KMS-11 (cell line): Measurements from ENCODE around the gene RCOR2.

Source experiments
- H2AFZ ChIP-seq: fragments of 200-600 bp; sonication (generic); 2 replicates; pipeline ENCODE4 v1.6.1; 2016; ENCODE audit warnings: antibody characterized with exemption, mixed run types, low read depth
- H3K27ac ChIP-seq: fragments of 200-600 bp; sonication (generic); 2 replicates; pipeline ENCODE4 v1.6.1; 2016; ENCODE audit warnings: mild to moderate bottlenecking, mixed run types
- H3K27me3 ChIP-seq: fragments of 200-600 bp; sonication (generic); 2 replicates; pipeline ENCODE4 v1.6.1; 2017; ENCODE audit warnings: mild to moderate bottlenecking, low read depth, mixed run types, moderate library complexity; ENCODE audit not compliant: insufficient read depth
- H3K36me3 ChIP-seq: fragments of 200-600 bp; sonication (generic); 2 replicates; pipeline ENCODE4 v1.6.1; 2017; ENCODE audit warnings: mild to moderate bottlenecking, mixed run types; ENCODE audit not compliant: insufficient read depth
- H3K4me1 ChIP-seq: fragments of 200-600 bp; sonication (generic); 2 replicates; pipeline ENCODE4 v1.6.1; 2016; ENCODE audit warnings: mild to moderate bottlenecking, low read depth, mixed run types; ENCODE audit not compliant: poor library complexity, severe bottlenecking
- H3K4me2 ChIP-seq: fragments of 200-600 bp; sonication (generic); 2 replicates; pipeline ENCODE4 v1.7.0; 2016; ENCODE audit warnings: mild to moderate bottlenecking, mixed run types
- H3K4me3 ChIP-seq: fragments of 200-600 bp; sonication (generic); IDR thresholded peaks from 2 replicates; pipeline ENCODE4 v1.6.1; 2017; ENCODE audit warnings: low read depth, low read length, mixed read lengths; ENCODE audit not compliant: insufficient read depth
- H3K79me2 ChIP-seq: fragments of 200-600 bp; sonication (generic); 2 replicates; pipeline ENCODE4 v1.6.1; 2016; ENCODE audit warnings: low read depth, mixed run types; ENCODE audit not compliant: insufficient read depth
- H3K9ac ChIP-seq: fragments of 200-600 bp; sonication (generic); 2 replicates; pipeline ENCODE4 v1.6.1; 2016; ENCODE audit warnings: mild to moderate bottlenecking, mixed run types
- H4K20me1 ChIP-seq: fragments of 200-600 bp; sonication (generic); 2 replicates; pipeline ENCODE4 v1.6.1; 2016; ENCODE audit warnings: mild to moderate bottlenecking, mixed run types; ENCODE audit not compliant: insufficient read depth
- CTCF ChIP-seq: fragments of 200-600 bp; sonication (generic); conservative IDR thresholded peaks from 2 replicates; pipeline ENCODE4 v1.6.1; 2017; ENCODE audit warnings: low read depth, mild to moderate bottlenecking, antibody characterized with exemption, low read length, moderate library complexity, mixed read lengths

RCOR2 gene

DNA sequence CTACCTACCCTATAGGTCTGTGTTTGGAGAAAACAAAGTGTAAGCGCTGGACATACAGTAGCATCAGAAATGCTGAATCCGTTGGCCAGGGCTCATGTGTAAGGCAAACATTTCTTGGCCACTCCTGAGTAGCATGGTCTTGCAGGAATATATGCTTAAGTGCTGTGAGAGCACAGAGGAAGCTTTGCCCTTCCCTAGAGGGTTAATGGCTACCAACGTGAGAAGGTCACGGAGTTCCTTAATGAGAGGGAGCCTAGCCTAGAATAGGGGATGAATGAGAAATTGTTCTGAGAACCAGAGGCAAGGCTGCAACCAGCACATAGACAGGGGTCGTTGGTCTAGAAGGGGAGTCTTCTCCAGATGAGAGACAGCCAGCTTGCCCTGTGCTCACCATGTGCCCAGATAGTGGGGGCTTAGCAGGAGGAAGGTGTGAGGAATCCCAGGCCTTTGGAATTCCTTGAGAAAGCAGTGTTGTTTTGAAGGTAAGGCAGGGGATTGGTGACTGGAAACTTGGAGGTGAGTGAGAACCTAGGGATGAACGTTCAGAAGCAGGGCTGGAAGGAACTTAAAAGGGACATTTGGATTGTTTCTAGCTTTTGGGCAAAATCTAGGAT is 29.5 kb downstream of the RCOR2 start:
- H3K79me2 ChIP-seq, result peaks cover 34% of the 10 kb centered on the region; the same call in 1 of the 2 replicates

DNA sequence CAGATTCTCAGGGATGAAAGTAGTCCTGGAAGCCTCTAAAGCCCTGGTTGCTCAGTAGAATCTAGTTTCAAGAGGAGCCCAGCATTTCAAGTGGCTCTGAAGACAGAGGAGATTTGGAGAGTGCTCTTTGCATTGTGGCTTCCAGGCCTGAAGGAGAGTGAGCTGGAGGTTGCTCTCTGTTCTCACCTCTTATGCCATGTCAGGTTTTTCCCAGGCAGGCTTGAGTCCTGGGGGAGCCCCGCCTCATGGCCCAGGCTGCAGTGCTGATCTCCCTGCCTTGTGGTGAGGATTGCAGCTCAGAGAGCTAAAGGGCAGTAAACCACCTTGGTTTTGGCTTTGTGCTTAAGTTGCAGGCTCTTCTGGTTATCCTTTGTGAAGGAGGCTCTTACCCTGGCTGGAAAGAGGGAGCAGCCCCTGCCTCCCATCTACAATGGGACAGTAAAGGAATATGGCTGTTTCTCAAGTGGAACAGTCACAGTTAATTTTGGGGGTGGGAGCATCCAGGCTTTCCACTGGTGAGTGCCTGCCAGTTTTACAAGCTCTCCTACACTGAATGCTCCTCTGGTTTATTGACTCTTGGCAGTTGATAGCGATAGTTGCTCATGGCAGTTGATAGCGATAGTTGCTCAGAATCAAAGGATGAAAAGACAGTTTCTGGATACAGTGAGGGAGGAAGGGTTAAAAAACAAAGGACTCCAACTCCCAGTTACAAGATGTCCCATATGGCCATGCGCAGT is 32.6 kb downstream of the RCOR2 start:
- Histone ChIP-seq H3K27me3 (no peaks in the 10 kb centered on the region), H3K36me3 (no peaks in the 10 kb centered on the region), H2AFZ (no peak overlapping the region), H3K27ac (peak overlapping the region; percentile 31), H3K79me2 (peaks cover 27% of the 10 kb centered on the region; the same call in 1 of the 2 replicates), H3K4me1 (peaks cover 64% of the 10 kb centered on the region), H3K4me2 (peak overlapping the region; percentile 41; the same call in 1 of the 2 replicates), H4K20me1 (peaks cover 3% of the 10 kb centered on the region; the same call in 1 of the 2 replicates), H3K4me3 (no peak overlapping the region), H3K9ac (no peak overlapping the region)
- TF ChIP-seq CTCF, result no peak

More for the DNA sequence above, 29.5 kb downstream of the RCOR2 start:
- peak overlapping the region; percentile 0; the same call in 1 of the 2 replicates for H3K27ac ChIP-seq
- H3K36me3 ChIP-seq, result no peaks in the 10 kb centered on the region
- no peak overlapping the region for H2AFZ ChIP-seq
- H3K4me1 ChIP-seq, result peaks cover 78% of the 10 kb centered on the region
- H3K9ac ChIP-seq, result no peak overlapping the region
- peak overlapping the region; percentile 93 for H3K4me2 ChIP-seq
- H3K27me3 ChIP-seq, result no peaks in the 10 kb centered on the region
- H4K20me1 ChIP-seq, result peaks cover 15% of the 10 kb centered on the region; the same call in 1 of the 2 replicates
- no peak for TF ChIP-seq CTCF
- H3K4me3 ChIP-seq, result no peak overlapping the region

- no peak overlapping the region for H3K9ac ChIP-seq
- peaks cover 3% of the 10 kb centered on the region; the same call in 1 of the 2 replicates for H4K20me1 ChIP-seq
- no peaks in the 10 kb centered on the region for H3K27me3 ChIP-seq
- H3K4me3 ChIP-seq, result no peak overlapping the region
- H3K79me2 ChIP-seq, result peaks cover 25% of the 10 kb centered on the region; the same call in 1 of the 2 replicates
- TF ChIP-seq CTCF, result no peak
- H3K4me1 ChIP-seq, result peaks cover 58% of the 10 kb centered on the region
- peak overlapping the region; percentile 41; the same call in 1 of the 2 replicates for H3K4me2 ChIP-seq
- peak overlapping the region; percentile 31 for H3K27ac ChIP-seq
- no peaks in the 10 kb centered on the region for H3K36me3 ChIP-seq
- no peak overlapping the region for H2AFZ ChIP-seq
These were observed 33.2 kb downstream of the RCOR2 start for GRCh38 chr11:63883791-63884190.

DNA sequence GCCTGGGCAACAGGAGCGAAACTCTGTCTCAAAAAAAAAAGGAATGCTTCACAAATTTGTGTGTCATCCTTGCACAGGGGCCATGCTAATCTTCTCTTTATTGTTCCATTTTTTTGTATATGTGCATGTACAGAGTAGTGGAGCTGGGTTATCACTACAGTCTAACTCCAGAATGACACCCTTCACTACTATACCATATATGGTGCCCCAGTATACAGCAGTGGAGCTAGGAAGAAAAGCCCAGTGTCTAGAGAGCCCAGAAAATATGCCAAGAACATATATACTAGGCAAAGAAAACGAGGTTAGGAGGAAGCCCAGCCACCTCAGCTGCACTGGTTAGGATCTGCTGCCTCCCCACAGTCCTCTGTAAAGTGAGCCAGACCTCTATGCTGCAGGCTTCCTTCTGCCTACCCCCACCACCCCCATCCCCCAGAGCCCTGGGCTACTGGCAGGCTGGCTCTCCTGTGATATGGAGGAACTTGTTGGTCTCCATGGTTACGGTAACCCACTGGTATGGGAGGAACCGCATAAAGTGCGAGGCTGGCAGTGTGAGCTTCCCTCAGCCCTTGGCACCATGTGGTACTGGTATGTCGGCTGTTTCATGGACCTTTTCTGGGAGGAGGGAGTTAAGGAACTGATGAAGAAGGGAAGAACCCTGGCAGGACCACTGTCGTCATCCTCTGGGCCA is 34.3 kb downstream of the RCOR2 start:
- Histone ChIP-seq H2AFZ (no peak overlapping the region), H3K9ac (no peak overlapping the region), H3K79me2 (peaks cover 34% of the 10 kb centered on the region; the same call in 1 of the 2 replicates), H3K4me1 (peaks cover 49% of the 10 kb centered on the region), H3K36me3 (no peaks in the 10 kb centered on the region), H3K4me3 (no peak overlapping the region), H4K20me1 (peaks cover 3% of the 10 kb centered on the region; the same call in 1 of the 2 replicates), H3K27me3 (no peaks in the 10 kb centered on the region), H3K4me2 (no peak overlapping the region; the same call in 1 of the 2 replicates), H3K27ac (no peak overlapping the region; the same call in 1 of the 2 replicates)
- TF ChIP-seq CTCF, result no peak
